ENCODE measurements around the gene SHISA7.

DNA sequence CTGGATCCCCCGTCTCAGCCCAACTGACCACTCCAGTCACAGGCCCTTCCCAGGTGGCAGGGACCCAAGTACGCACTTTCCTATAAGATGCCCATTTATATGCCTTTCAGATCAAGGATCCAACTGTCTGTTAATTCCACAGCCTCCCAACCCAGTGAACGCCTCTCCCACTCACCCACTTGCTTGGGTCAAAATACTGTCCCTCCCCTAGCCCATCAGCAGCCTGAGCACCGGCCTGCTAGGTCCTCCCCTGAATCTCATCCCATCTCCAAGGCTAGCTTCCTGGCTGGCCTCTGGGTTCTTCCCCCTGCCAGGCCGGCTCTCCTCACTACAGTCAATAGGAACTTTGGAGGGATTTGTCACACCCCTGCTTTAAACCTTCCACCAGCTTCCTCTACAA, 37.5 kb downstream of the SHISA7 start:
- TF ChIP-seq CHD1 (IDR thresholded peaks at IDR 0.05; ENCODE audit: low read depth, low read length) (no peak), CTCF (conservative IDR thresholded peaks at IDR 0.05; ENCODE audit: low read depth, low read length) (no peak), SMC3 (IDR thresholded peaks at IDR 0.05; ENCODE audit: low read depth, low read length) (no peak), RAD21 (IDR thresholded peaks at IDR 0.05; ENCODE audit: low read length) (no peak), POLR2A (IDR thresholded peaks at IDR 0.05; ENCODE audit: low read depth, low read length) (0 out of 2 replicates have a peak, but pooled peaks have one; percentile 7), NFE2L2 (IDR thresholded peaks at IDR 0.05; ENCODE audit: low read depth, low read length) (no peak), ELK1 (IDR thresholded peaks at IDR 0.05; ENCODE audit: borderline replicate concordance, low read depth, low read length) (no peak)

Data from IMR-90 (cell line).